NCI-H774 (cell line): ENCODE results near the gene PIERCE2.
"Not testable (repeated sequence)": the region's sequence is repeated elsewhere in the genome, so short reads cannot be mapped to it uniquely, and the experiment has no call there.

ENCODE experiments used
- DNase-seq: peaks from one replicate; lab custom pipeline; 2025; lab: John Stamatoyannopoulos, UW

Gene PIERCE2, protein sequence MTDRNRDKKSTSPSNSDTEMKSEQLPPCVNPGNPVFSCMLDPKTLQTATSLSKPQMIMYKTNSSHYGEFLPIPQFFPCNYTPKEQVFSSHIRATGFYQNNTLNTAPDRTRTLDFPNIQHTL

GRCh38 chr15:55408012-55408928 is at the start of gene PIERCE2, which contains the start of gene CCPG1:
PIERCE2 (plus strand) TSS chr15:55408495; CDS start chr15:55408769, 274 bp downstream.
CCPG1 (minus strand) TSS chr15:55408359; CDS start chr15:55389424, 18,935 bp downstream.
- peak; percentile 93 for DNase-seq

GRCh38 chr15:55360256-55360655 is 48.0 kb upstream of the PIERCE2 start:
- no peak for DNase-seq

GRCh38 chr15:55361048-55361447 is 47.2 kb upstream of the PIERCE2 start:
- DNase-seq: no peak

GRCh38 chr15:55362641-55363040 is 45.7 kb upstream of the PIERCE2 start:
- DNase-seq: no peak

DNA sequence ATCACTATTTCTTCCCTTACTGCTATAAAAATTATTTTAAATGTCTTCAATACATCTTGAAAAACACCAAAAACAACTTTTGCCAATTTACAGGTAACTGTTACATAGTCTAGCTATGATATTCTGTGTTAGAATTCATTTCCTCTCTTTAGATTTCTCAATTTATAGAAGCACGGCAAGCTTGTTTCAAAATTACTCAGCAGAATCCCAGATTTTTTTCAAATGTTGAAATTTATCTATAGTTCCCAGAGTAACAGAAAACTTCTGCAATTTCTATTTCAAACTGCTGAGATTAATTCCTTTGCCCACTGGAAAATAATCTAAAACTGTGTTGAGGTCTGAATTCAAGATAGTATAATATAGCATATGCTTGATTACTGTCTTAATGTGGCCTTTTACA is 41.3 kb upstream of the PIERCE2 start:
- no peak for DNase-seq

DNA sequence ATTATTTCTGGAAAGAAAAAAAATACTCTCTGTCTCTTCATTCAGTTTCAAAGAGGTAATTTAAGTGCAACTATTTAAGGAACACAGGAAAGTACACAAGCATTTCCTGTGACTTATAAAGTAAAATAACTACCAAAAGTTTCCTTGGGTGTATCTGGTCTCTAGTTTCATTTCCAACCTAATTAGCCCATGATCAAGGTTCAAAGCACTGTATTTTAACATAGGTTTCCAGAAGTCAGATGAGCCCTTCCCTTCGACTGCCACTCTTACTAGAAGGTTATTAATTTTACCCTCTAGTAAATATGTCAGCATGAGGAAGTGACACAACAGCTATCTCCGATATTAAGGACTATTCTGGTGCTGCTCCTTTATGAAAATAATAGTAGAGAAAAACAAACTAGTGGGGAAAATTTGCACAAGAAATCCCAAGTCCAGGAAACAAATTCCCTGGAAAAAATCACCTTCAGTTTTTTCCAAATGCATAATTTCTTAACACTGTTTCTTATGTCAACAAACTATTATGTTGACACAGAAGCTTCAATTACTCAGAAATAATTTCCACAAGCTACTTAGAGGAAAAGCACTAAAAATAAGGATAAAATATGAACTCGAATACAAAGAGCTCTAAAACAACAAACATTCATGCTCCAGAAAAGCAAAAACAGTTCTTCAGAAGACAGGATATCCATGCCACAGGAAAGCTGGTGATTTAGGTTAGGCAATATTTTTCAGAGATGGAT is 35.4 kb upstream of the PIERCE2 start:
- DNase-seq: no peak

DNA sequence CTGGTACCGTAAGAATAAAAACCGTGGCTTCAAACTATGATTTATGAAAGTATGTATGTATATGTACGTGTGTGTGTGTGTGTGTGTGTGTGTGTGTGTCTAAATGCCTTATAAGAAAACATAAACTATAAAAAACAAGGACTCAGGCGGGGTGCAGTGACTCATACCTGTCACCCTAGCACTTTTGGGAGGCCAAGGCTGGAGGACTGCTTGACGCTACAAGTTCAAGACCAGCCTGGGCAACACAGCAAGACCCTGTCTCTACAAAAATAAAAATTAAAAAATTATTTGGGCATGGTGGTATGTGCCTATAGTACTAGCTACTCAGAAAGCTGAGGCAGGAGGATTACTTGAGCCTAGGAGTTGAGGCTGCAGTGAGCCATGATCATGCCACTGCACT is 29.2 kb upstream of the PIERCE2 start:
- DNase-seq: no peak

GRCh38 chr15:55381595-55381994 is 26.7 kb upstream of the PIERCE2 start:
- no peak for DNase-seq

- no peak for DNase-seq
Measured at GRCh38 chr15:55383687-55384086, 24.6 kb upstream of the PIERCE2 start.

- DNase-seq: no peak
Measured at GRCh38 chr15:55387027-55387426, 21.3 kb upstream of the PIERCE2 start.

DNA sequence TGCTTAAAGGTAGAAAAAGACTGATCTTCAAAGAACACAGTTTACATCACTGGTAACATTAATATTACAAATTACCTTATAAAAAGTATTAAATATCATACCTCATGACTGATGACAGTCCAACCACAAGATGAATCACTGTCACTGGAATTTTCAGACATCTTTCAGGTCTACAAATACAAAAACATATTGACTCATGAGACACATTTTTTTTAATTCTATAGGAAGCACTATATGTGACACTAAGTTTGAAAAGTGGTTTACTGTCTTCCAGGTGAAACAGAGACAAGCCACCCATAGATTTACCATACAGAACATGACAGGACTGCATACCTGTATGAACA is 19.1 kb upstream of the PIERCE2 start:
- no peak for DNase-seq

- DNase-seq: no peak
Measured at GRCh38 chr15:55394694-55395093, 13.6 kb upstream of the PIERCE2 start.

GRCh38 chr15:55398243-55398642 is 10.1 kb upstream of the PIERCE2 start:
- DNase-seq: no peak

GRCh38 chr15:55400050-55400449 is 8.2 kb upstream of the PIERCE2 start:
- not testable (repeated sequence) for DNase-seq

DNA sequence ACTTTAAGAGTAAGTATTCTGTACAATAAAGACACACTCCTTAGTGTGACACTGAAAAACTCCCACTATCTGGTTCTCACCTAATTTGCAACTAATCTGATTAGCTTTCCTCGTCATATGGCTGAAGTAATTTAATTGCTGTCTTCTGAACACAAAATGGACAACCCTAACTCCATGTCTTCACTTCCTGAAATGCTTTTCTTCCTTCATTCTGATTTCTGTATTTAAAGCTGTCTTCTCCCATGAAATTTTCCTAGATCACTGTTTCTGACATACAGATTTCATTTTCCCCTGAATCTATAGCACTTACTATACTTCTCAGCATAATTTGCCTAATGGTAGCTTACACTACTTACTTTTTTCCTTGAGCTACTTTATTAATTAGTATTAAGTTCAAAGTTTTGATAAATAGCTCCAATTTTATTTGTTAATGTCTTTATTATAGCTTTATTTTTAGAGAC is 6.5 kb upstream of the PIERCE2 start:
- no peak for DNase-seq

- no peak for DNase-seq
Measured at GRCh38 chr15:55402707-55403106, 5.6 kb upstream of the PIERCE2 start.

DNA sequence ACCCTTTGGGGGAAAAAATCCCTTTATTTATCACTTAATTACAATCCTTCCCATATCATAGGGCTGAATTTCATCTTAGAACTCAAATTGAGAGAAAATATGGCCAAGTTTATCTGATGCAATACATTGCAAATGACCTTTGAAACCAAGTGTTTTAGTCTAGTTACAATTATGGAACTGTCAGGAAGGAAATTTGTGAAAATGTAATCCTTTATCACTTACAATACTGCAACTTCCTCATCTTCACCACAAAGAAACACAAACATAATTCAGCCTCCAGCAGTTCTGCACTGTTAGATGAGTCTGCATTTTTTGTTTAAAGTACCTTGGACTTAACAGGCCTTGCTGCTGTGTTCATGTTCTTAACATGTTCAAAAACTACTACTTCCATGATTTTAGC is 4.8 kb upstream of the PIERCE2 start:
- DNase-seq: no peak

GRCh38 chr15:55407498-55408011 is 740 bp upstream of the PIERCE2 start:
- DNase-seq: no peak

- not testable (repeated sequence) for DNase-seq
Measured at GRCh38 chr15:55408976-55409375, 681 bp downstream of the PIERCE2 start.

DNA sequence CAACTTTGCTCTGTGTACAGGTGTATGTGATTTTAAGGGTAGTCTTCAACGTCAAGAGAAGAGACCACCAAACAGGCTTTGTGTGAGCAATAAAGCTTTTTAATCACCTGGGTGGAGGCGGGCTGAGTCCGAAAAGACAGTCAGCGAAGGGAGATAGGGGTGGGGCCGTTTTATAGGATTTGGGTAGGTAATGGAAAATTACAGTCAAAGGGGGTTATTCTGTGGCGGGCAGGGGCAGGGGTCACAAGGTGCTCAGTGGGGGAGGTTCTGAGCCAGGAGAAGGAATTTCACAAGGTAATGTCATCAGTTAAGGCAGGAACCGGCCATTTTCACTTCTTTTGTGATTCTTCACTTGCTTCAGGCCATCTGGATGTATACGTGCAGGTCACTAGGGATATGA is 9.4 kb downstream of the PIERCE2 start:
- not testable (repeated sequence) for DNase-seq

DNA sequence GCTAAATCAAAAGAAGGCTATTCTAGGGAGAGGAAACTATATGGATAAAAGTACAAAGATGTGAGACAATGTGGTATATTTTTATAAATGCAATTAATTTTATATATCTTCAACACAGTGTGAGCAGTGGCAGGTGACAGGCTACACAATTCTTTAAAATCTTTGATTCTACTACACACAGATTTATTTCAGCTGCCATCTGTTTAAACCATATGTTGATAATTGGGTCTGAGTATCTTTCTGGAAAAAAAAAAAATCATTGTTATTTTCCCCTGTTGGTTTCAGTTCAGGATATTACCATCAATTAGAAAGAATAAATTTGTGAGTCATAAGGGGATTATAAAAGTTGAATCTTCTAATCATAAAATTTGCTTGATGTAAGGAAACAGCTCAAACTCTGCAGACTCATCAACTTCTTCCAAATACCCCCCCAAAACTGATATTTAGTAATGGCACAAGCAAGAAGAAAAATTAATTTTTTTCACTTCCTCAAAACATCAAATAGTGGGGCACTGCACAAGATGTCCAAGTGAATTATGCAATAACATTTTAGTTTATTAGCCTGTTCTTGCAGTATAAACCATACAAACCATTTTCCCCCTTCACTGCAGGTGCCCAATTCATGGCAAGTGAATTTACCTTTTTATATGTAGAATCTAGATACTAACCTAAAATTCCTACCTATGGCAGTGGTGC is 12.0 kb downstream of the PIERCE2 start:
- no peak for DNase-seq

DNA sequence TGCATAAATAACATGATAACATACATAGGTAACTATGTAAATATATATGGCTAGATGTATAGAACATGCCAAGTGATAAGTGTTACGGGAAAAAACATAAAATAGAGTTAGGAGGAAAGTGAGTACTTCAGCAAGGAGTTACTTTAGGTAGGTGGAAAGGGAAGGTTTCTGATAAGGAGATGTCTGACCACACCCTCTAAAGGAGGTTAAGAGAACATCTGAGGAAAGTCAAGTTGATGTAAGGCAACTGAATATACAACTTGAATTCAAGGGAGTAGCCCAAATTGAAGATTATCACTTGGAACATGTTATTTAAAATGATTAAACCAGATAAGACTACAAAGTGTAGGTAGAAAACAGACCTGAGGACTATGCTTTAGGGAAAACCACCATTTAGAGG is 13.8 kb downstream of the PIERCE2 start:
- DNase-seq: no peak
